ENCODE measurements around the gene NUAK2. TPM values are rescaled to one million over a fixed set of nuclear protein-coding genes. Genes with fewer than 3 reads are reported as not detected.

NUAK2 gene
- total and polyA plus RNA-seq, 2 donors (not counting 3 experiments of a cell fraction or from before 2014, with no cell fraction given), result 1.8 to 2.5 TPM

DNA sequence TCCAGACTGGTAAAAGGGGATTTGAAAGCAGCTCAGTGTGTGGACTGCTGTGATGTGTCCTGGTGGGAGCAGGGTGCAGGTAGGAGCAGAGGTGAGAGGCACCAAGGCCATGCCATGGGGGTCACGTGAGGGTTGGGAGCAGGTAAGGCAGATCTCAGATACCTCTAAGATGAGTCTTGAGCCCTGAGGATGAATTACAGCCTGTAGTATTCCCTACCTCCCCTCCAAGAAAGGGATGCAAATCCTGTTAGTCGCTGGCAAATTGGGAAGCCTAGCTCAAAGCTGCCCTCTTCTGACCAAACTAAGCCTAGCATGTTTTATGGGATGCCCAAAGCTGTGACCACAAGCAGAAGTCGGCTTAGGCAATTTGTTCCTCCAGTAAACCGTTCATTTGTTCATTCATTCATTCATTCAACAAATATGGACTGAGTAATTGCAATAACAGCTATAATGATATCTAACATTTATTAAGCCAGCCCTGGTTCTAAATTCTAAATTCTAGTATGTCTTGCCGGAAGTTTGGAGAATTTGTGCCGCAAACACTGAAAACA, 3.9 kb upstream of the NUAK2 start:
- Histone ChIP-seq H3K27ac (ENCODE audit: insufficient read depth, low read depth, low read length) (no peak overlapping the region), H3K4me2 (ENCODE audit: insufficient read depth, low read length) (no peak overlapping the region), H3K9ac (replicated peaks; ENCODE audit: extremely low read depth, insufficient read depth, low read length) (no peak overlapping the region), H3K4me1 (ENCODE audit: control insufficient read depth, extremely low read depth, insufficient read depth, low read length) (peaks cover 6% of the 10 kb centered on the region), H4K20me1 (replicated peaks; ENCODE audit: control insufficient read depth, extremely low read depth, insufficient read depth, low read length) (no peaks in the 10 kb centered on the region), H3K9me3 (replicated peaks; ENCODE audit: control insufficient read depth, insufficient read depth, low read length) (no peaks in the 10 kb centered on the region), H2AFZ (ENCODE audit: low read depth, low read length) (no peak overlapping the region), H3K9me1 (replicated peaks; ENCODE audit: control insufficient read depth, extremely low read depth, insufficient read depth, low read length) (no peaks in the 10 kb centered on the region), H3K27me3 (ENCODE audit: control insufficient read depth in 2 of 2, insufficient read depth in 2 of 2, low read length in 2 of 2) (peaks cover 6 to 15% of the 10 kb centered on the region in 2 experiments), H3K79me2 (ENCODE audit: control insufficient read depth, insufficient read depth, low read length) (no peaks in the 10 kb centered on the region), H3K36me3 (ENCODE audit: control insufficient read depth in 2 of 2, extremely low read depth in 1 of 2, insufficient read depth in 2 of 2, low read length in 2 of 2) (no peaks in the 10 kb centered on the region), H3K4me3 (replicated peaks in 1 of 3; ENCODE audit: insufficient read depth in 1 of 3, low read depth in 1 of 3, low read length in 3 of 3) (no peak overlapping the region)
- FAIRE-seq (peak; percentile 98), DNase-seq (ENCODE audit: low read depth, low spot score) (peak; percentile 84)
- no TSS peak for BruUV-seq (replicated peaks)
- TF ChIP-seq POLR2A (IDR thresholded peaks at IDR 0.05; ENCODE audit: low read depth, low read length) (no peak), CTCF (IDR thresholded peaks at IDR 0.05; ENCODE audit: extremely low read depth in 1 of 2, insufficient read depth in 1 of 2, low read depth in 1 of 2, low read length in 2 of 2) (peak; percentile 54 to 75)
- dilution Hi-C loops (cut with MboI; ENCODE audit: extremely low pct_ligation_motif_present, low sequenced_read_pairs) (no loop called here), intact Hi-C loops (cut with micrococcal nuclease) (loop anchor here (1.0 to 2.0 kb wide), 2 partner anchors 52 to 337 kb away; no protein-coding TSS in a partner anchor)
- ChIA-PET POLR2A (interaction anchor here (2.1 kb wide), 1 partner anchor 52 kb away, joined by 7 read pairs; no protein-coding TSS in a partner anchor), CTCF (interaction anchor here (0.6 to 21.6 kb wide), 26 partner anchors 8 to 336 kb away, joined by 3 to 1536 read pairs (median 6); no protein-coding TSS in a partner anchor)

- FAIRE-seq (no peak), DNase-seq (ENCODE audit: low read depth, low spot score) (peak; percentile 28)
- no peaks in the 10 kb centered on the region for H3K9me1 ChIP-seq (replicated peaks; ENCODE audit: control insufficient read depth, extremely low read depth, insufficient read depth, low read length)
- no TSS peak for BruUV-seq (replicated peaks)
- H3K4me1 ChIP-seq (ENCODE audit: control insufficient read depth, extremely low read depth, insufficient read depth, low read length), result peaks cover 8% of the 10 kb centered on the region
- POLR2A ChIA-PET, result interaction anchor here (2.1 kb wide), 1 partner anchor 51 kb away, joined by 7 read pairs; no protein-coding TSS in a partner anchor
- H3K4me3 ChIP-seq (replicated peaks in 1 of 3; ENCODE audit: insufficient read depth in 1 of 3, low read depth in 1 of 3, low read length in 3 of 3), result no peak overlapping the region
- H3K9ac ChIP-seq (replicated peaks; ENCODE audit: extremely low read depth, insufficient read depth, low read length), result no peak overlapping the region
- peaks cover 4 to 10% of the 10 kb centered on the region in 2 experiments for H3K27me3 ChIP-seq (ENCODE audit: control insufficient read depth in 2 of 2, insufficient read depth in 2 of 2, low read length in 2 of 2)
- no peaks in the 10 kb centered on the region for H3K79me2 ChIP-seq (ENCODE audit: control insufficient read depth, insufficient read depth, low read length)
- no peaks in the 10 kb centered on the region for H3K9me3 ChIP-seq (replicated peaks; ENCODE audit: control insufficient read depth, insufficient read depth, low read length)
- CTCF ChIA-PET, result interaction anchor here (0.9 to 21.6 kb wide), 23 partner anchors 9 to 335 kb away, joined by 3 to 1536 read pairs (median 7); no protein-coding TSS in a partner anchor
- no peak for TF ChIP-seq GATA2 (IDR thresholded peaks at IDR 0.05; ENCODE audit: insufficient read depth, insufficient read length, low read depth, low read length)
- H4K20me1 ChIP-seq (replicated peaks; ENCODE audit: control insufficient read depth, extremely low read depth, insufficient read depth, low read length), result no peaks in the 10 kb centered on the region
- no peak overlapping the region for H3K4me2 ChIP-seq (ENCODE audit: insufficient read depth, low read length)
- no peaks in the 10 kb centered on the region for H3K36me3 ChIP-seq (ENCODE audit: control insufficient read depth in 2 of 2, extremely low read depth in 1 of 2, insufficient read depth in 2 of 2, low read length in 2 of 2)
- dilution Hi-C loops (cut with MboI; ENCODE audit: extremely low pct_ligation_motif_present, low sequenced_read_pairs) (no loop called here), intact Hi-C loops (cut with micrococcal nuclease) (loop anchor here (1.0 to 2.0 kb wide), 2 partner anchors 51 to 336 kb away; no protein-coding TSS in a partner anchor)
- H2AFZ ChIP-seq (ENCODE audit: low read depth, low read length), result no peak overlapping the region
- no peak overlapping the region for H3K27ac ChIP-seq (ENCODE audit: insufficient read depth, low read depth, low read length)
Observed at GRCh38 chr1:205324781-205325180, 3.2 kb upstream of the NUAK2 start.
